ENCODE results near the gene PIEZO1.

- no peak for TF ChIP-seq CTCF (IDR thresholded peaks at IDR 0.05)
- no peak for TF ChIP-seq POLR2A (IDR thresholded peaks at IDR 0.05)
Measured at GRCh38 chr16:88761143-88761534, 23.9 kb downstream of the PIEZO1 start.

Data from lower leg skin (tissue), 3 donors.